ENCODE measurements around the gene SFT2D1. TPM values are rescaled to one million over a fixed set of nuclear protein-coding genes. Genes with fewer than 3 reads are reported as not detected.

Gene SFT2D1
- total and polyA plus RNA-seq, 9 of the 15 experiments (the other 6 are each of a cell fraction or from before 2014, with no cell fraction given), result 54.4 to 140 (median 74.6) TPM

GRCh38 chr6:166382933-166383801, 40.8 kb upstream of the SFT2D1 start, which contains the start of gene MPC1 (continued):
- TF ChIP-seq SP1 (CRISPR knock-in tag; IDR thresholded peaks at IDR 0.05) (peak; percentile 91), NFYB (IDR thresholded peaks at IDR 0.05; ENCODE audit: extremely low read depth, insufficient read length) (peak; percentile 85), MECOM (CRISPR knock-in tag; IDR thresholded peaks at IDR 0.05) (no peak), BMI1 (IDR thresholded peaks at IDR 0.05; ENCODE audit: low read length) (no peak), LCOR (CRISPR knock-in tag; IDR thresholded peaks at IDR 0.05) (no peak), TEAD4 (IDR thresholded peaks at IDR 0.05; ENCODE audit: low read length) (no peak), TEAD4 (CRISPR knock-in tag; IDR thresholded peaks at IDR 0.05; ENCODE audit: borderline replicate concordance) (0 out of 2 replicates have a peak, but pooled peaks have one; percentile 26), SIN3A (IDR thresholded peaks at IDR 0.05; ENCODE audit: borderline replicate concordance in 2 of 2, control insufficient read depth in 1 of 2, low read depth in 2 of 2, low read length in 2 of 2) (peak; percentile 69 to 79; a peak in 2 of 4 replicates), ZNF165 (CRISPR knock-in tag; IDR thresholded peaks at IDR 0.05; ENCODE audit: borderline replicate concordance) (0 out of 2 replicates have a peak, but pooled peaks have one; percentile 84), THRA (IDR thresholded peaks at IDR 0.05) (no peak), PBX2 (CRISPR knock-in tag; IDR thresholded peaks at IDR 0.05; ENCODE audit: low read depth) (no peak), PBX2 (tag; conservative IDR thresholded peaks at IDR 0.05; ENCODE audit: low read depth) (no peak), TCF7L2 (IDR thresholded peaks at IDR 0.05; ENCODE audit: low read depth, low read length) (no peak), XRCC4 (IDR thresholded peaks at IDR 0.05; ENCODE audit: extremely low read depth, insufficient read depth, insufficient read length) (no peak), ZSCAN29 (IDR thresholded peaks at IDR 0.05) (peak; percentile 69; the same call in 1 of the 2 replicates), HDGF (IDR thresholded peaks at IDR 0.05) (no peak), ZBTB8A (IDR thresholded peaks at IDR 0.05; ENCODE audit: partially characterized antibody) (no peak), TCF3 (CRISPR knock-in tag; IDR thresholded peaks at IDR 0.05) (no peak), ZBTB43 (CRISPR knock-in tag; IDR thresholded peaks at IDR 0.05) (no peak), MAFG (tag; conservative IDR thresholded peaks at IDR 0.05) (no peak), NFATC3 (IDR thresholded peaks at IDR 0.05) (no peak), HIVEP1 (CRISPR knock-in tag; IDR thresholded peaks at IDR 0.05) (peak; percentile 50; the same call in 1 of the 2 replicates), ZNF175 (CRISPR knock-in tag; IDR thresholded peaks at IDR 0.05; ENCODE audit: low read depth) (no peak), ZNF263 (CRISPR knock-in tag; IDR thresholded peaks at IDR 0.05; ENCODE audit: borderline replicate concordance) (peak; percentile 46; the same call in 1 of the 2 replicates), NR3C1 (CRISPR knock-in tag; IDR thresholded peaks at IDR 0.05) (no peak; the same call in 1 of the 2 replicates)
